Measurements from ENCODE around the gene CNTN4. TPM values are rescaled to one million over a fixed set of nuclear protein-coding genes. Genes with fewer than 3 reads are reported as not detected.

Gene CNTN4
- total and polyA plus RNA-seq, 2 of the 8 experiments (the other 6 are each of a cell fraction or from before 2014, with no cell fraction given): 0.41 to 2.2 TPM

GRCh38 chr3:2415083-2415482 lies 316.4 kb downstream of the CNTN4 start:
- DNase-seq (ENCODE audit: low read depth in 1 of 2, low spot score in 2 of 2) (no peak), FAIRE-seq (no peak)
- H3K4me2 ChIP-seq (ENCODE audit: insufficient read depth in 1 of 2, low read depth in 2 of 2, low read length in 2 of 2): no peak overlapping the region
- no peak overlapping the region for H4K8ac ChIP-seq (ENCODE audit: extremely low read depth, insufficient read depth, low read length)
- no peaks in the 10 kb centered on the region for H4K20me1 ChIP-seq (replicated peaks in 1 of 2; ENCODE audit: control insufficient read depth in 1 of 2, insufficient read depth in 2 of 2, low read length in 2 of 2)
- H4K5ac ChIP-seq (ENCODE audit: insufficient read length, low read depth, low read length): no peak overlapping the region
- no peak for TF ChIP-seq SIX5 (IDR thresholded peaks at IDR 0.05; ENCODE audit: low read depth, low read length)
- TF ChIP-seq ASH2L (IDR thresholded peaks at IDR 0.05; ENCODE audit: low read length): no peak
- TF ChIP-seq CBX8 (IDR thresholded peaks at IDR 0.05; ENCODE audit: borderline replicate concordance, low read depth, low read length): no peak
- TF ChIP-seq CHD1 (IDR thresholded peaks at IDR 0.05; ENCODE audit: low read depth, low read length): no peak
- TF ChIP-seq PHF8 (conservative IDR thresholded peaks at IDR 0.05; ENCODE audit: low read depth, low read length): no peak
- no peak for TF ChIP-seq SAP30 (IDR thresholded peaks at IDR 0.05; ENCODE audit: insufficient read depth, insufficient replicate concordance, low read length)
- TF ChIP-seq SIN3A (conservative IDR thresholded peaks at IDR 0.05 in 1 of 2, IDR thresholded peaks at IDR 0.05 in 1 of 2; ENCODE audit: low read depth in 1 of 2, low read length in 2 of 2): no peak
- no peak for TF ChIP-seq CHD2 (IDR thresholded peaks at IDR 0.05; ENCODE audit: low read length)
- TF ChIP-seq ATF2 (IDR thresholded peaks at IDR 0.05; ENCODE audit: low read length): no peak
- TF ChIP-seq GTF2F1 (IDR thresholded peaks at IDR 0.05; ENCODE audit: borderline replicate concordance, low read depth, low read length): no peak
- TF ChIP-seq TCF12 (IDR thresholded peaks at IDR 0.05; ENCODE audit: low read depth, low read length): no peak
- TF ChIP-seq EGR1 (IDR thresholded peaks at IDR 0.05; ENCODE audit: borderline replicate concordance, low read depth, low read length): no peak
- no peak for TF ChIP-seq POU5F1 (IDR thresholded peaks at IDR 0.05; ENCODE audit: low read depth, low read length)
- peaks cover 0 to 3% (median 0%) of the 10 kb centered on the region in 4 experiments; a peak in 1 of 7 replicates for H3K4me1 ChIP-seq (replicated peaks in 1 of 4; ENCODE audit: control insufficient read depth in 3 of 4, insufficient read depth in 4 of 4, low read length in 3 of 4)
- H2AK5ac ChIP-seq (ENCODE audit: low read depth, low read length): no peak overlapping the region
- H2AFZ ChIP-seq (ENCODE audit: low read length): no peak overlapping the region
- no peak overlapping the region for H3K14ac ChIP-seq (ENCODE audit: insufficient read length)
- no peak overlapping the region for H2BK5ac ChIP-seq (ENCODE audit: low read depth, low read length)
- H3K4me3 ChIP-seq (ENCODE audit: extremely low read depth in 1 of 4, insufficient read depth in 2 of 4, low read depth in 3 of 4, low read length in 4 of 4): no peak overlapping the region
- H2BK120ac ChIP-seq (replicated peaks; ENCODE audit: low read depth, low read length): no peak overlapping the region
- no peak overlapping the region for H3K9ac ChIP-seq (replicated peaks in 1 of 4; ENCODE audit: extremely low read depth in 1 of 4, low read depth in 3 of 4, low read length in 3 of 4)
- WGBS, 2 experiments (ENCODE audit: extremely low coverage in 1 of 2, insufficient coverage in 1 of 2, insufficient read length in 1 of 2, insufficient replicate concordance in 2 of 2, low coverage in 1 of 2, low lambda C conversion rate in 2 of 2, missing lambda C conversion rate in 1 of 2): 89% methylated on average over 1 of the region's 1 CpG; no CpG with 5 or more reads in 1 of the 2 experiments
- no peak overlapping the region for H3K23ac ChIP-seq (ENCODE audit: insufficient read length)
- no peak overlapping the region for H2BK15ac ChIP-seq (ENCODE audit: low read length)
- no peak overlapping the region for H2BK20ac ChIP-seq (ENCODE audit: low read length)
- no peaks in the 10 kb centered on the region for H3K27me3 ChIP-seq (replicated peaks in 1 of 4; ENCODE audit: control insufficient read depth in 3 of 4, extremely low read depth in 1 of 4, insufficient read depth in 3 of 4, low read length in 3 of 4)
- H4K91ac ChIP-seq (replicated peaks; ENCODE audit: insufficient read length, low read length): no peak overlapping the region
- CTCF ChIA-PET (ENCODE audit: partially characterized antibody): no interaction called here
- no peaks in the 10 kb centered on the region for H3K23me2 ChIP-seq (ENCODE audit: low read depth, low read length)
- H3K36me3 ChIP-seq (ENCODE audit: control insufficient read depth in 2 of 4, insufficient read depth in 4 of 4, low read length in 3 of 4): no peaks in the 10 kb centered on the region
- no peak overlapping the region for H3K56ac ChIP-seq (replicated peaks; ENCODE audit: insufficient read length, low read depth, low read length)
- no peak overlapping the region for H2BK12ac ChIP-seq (ENCODE audit: low read depth, low read length)
- H3K18ac ChIP-seq (ENCODE audit: extremely low read depth, low read length): no peak overlapping the region
- POLR2A ChIA-PET (ENCODE audit: partially characterized antibody): no interaction called here
- H3K79me1 ChIP-seq (ENCODE audit: low read depth, low read length): no peaks in the 10 kb centered on the region
- H3K4ac ChIP-seq (replicated peaks; ENCODE audit: insufficient read length, low read depth, low read length): no peak overlapping the region
- no peaks in the 10 kb centered on the region for H3K79me2 ChIP-seq (ENCODE audit: control insufficient read depth in 1 of 2, insufficient read depth in 2 of 2, low read length in 2 of 2)
- no peak overlapping the region for H3K27ac ChIP-seq (ENCODE audit: low read depth, low read length)
- no peaks in the 10 kb centered on the region for H3K9me3 ChIP-seq (ENCODE audit: insufficient read depth in 2 of 2, low read depth in 1 of 2, low read length in 1 of 2)
